ENCODE measurements around the gene ADNP. TPM values are rescaled to one million over a fixed set of nuclear protein-coding genes. Genes with fewer than 3 reads are reported as not detected.
"Not testable (repeated sequence)": the region's sequence is repeated elsewhere in the genome, so short reads cannot be mapped to it uniquely, and the experiment has no call there.

Gene ADNP
- total RNA-seq, 1 donor from 2014 or later: 132 TPM

DNA sequence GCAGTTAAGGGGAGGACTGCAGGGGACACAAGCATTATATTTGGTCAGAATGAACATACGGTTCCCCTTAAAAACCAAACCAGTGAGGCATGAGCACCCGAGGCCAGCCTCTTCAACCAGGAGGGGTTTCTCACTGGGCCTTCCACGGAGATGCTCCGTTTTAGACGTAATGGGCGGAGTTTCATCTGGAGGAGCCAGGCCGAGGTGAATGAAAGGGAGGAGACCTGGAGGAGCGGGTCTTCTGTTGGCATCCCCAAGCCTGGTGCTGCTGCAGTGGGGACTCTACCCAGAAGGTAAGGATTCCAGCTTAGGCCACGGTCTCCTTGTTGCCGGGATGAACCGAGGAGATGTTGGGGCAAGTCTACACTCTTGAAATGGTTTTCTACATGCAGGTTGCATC lies 47.4 kb downstream of the ADNP start:
- peaks cover 2% of the 10 kb centered on the region for H3K27me3 Mint-ChIP-seq (ENCODE audit: low read depth)
- H3K36me3 Mint-ChIP-seq (ENCODE audit: low read depth): peaks cover 15% of the 10 kb centered on the region
- H3K4me1 Mint-ChIP-seq: no peaks in the 10 kb centered on the region
- no peak for DNase-seq (ENCODE audit: low read depth, low spot score)
- no peaks in the 10 kb centered on the region for H3K9me3 Mint-ChIP-seq
- no peak overlapping the region for H3K27ac Mint-ChIP-seq (ENCODE audit: unreplicated experiment)
- no peak overlapping the region for H3K4me3 Mint-ChIP-seq
- TF ChIP-seq, protein P1, sequence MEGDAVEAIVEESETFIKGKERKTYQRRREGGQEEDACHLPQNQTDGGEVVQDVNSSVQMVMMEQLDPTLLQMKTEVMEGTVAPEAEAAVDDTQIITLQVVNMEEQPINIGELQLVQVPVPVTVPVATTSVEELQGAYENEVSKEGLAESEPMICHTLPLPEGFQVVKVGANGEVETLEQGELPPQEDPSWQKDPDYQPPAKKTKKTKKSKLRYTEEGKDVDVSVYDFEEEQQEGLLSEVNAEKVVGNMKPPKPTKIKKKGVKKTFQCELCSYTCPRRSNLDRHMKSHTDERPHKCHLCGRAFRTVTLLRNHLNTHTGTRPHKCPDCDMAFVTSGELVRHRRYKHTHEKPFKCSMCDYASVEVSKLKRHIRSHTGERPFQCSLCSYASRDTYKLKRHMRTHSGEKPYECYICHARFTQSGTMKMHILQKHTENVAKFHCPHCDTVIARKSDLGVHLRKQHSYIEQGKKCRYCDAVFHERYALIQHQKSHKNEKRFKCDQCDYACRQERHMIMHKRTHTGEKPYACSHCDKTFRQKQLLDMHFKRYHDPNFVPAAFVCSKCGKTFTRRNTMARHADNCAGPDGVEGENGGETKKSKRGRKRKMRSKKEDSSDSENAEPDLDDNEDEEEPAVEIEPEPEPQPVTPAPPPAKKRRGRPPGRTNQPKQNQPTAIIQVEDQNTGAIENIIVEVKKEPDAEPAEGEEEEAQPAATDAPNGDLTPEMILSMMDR (conservative IDR thresholded peaks at IDR 0.05): no peak

DNA sequence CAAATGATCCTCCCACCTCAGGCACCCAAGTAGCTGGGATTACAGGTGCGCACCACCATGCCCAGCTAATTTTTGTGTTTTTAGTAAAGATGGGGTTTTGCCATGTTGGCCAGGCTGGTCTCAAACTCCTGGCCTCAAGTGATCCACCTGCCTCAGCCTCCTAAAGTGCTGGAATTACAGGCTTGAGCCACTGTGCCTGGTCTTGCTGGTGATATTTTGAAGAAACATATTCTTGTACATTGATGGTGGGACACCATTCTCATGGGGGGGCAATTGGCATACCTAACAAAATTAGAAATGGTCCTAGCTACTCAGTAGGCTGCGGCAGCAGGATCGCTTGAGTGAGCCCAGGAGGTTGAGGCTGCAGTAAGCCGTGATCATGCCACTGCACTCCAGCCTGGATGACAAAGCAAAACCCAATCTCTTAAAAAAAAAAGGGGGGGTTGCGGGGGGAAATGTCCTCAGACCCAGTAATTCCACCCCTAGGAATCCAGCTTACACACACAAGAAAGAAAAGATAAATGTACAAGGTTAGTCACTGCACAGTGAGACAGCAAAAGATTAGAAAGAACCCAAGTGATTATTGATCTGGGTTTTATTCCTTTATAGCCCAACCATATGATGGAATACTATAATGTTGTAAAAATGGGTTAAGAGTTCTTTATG lies 49.3 kb downstream of the ADNP start:
- not testable (repeated sequence) for H3K4me1 Mint-ChIP-seq; H3K27me3 Mint-ChIP-seq (ENCODE audit: low read depth); H3K27ac Mint-ChIP-seq (ENCODE audit: unreplicated experiment); DNase-seq (ENCODE audit: low read depth, low spot score); H3K9me3 Mint-ChIP-seq
- H3K36me3 Mint-ChIP-seq (ENCODE audit: low read depth): peaks cover 14% of the 10 kb centered on the region
- H3K4me3 Mint-ChIP-seq: peak overlapping the region; percentile 16

- Mint-ChIP-seq H3K9me3 (no peaks in the 10 kb centered on the region), H3K27me3 (ENCODE audit: low read depth) (peaks cover 2% of the 10 kb centered on the region), H3K4me3 (peak overlapping the region; percentile 34), H3K4me1 (no peaks in the 10 kb centered on the region), H3K36me3 (ENCODE audit: low read depth) (peaks cover 11% of the 10 kb centered on the region), H3K27ac (ENCODE audit: unreplicated experiment) (no peak overlapping the region)
- DNase-seq (ENCODE audit: low read depth, low spot score): no peak
- TF ChIP-seq, protein P1 (conservative IDR thresholded peaks at IDR 0.05): no peak
These were observed 51.3 kb downstream of the ADNP start for GRCh38 chr20:50879649-50880550.

DNA sequence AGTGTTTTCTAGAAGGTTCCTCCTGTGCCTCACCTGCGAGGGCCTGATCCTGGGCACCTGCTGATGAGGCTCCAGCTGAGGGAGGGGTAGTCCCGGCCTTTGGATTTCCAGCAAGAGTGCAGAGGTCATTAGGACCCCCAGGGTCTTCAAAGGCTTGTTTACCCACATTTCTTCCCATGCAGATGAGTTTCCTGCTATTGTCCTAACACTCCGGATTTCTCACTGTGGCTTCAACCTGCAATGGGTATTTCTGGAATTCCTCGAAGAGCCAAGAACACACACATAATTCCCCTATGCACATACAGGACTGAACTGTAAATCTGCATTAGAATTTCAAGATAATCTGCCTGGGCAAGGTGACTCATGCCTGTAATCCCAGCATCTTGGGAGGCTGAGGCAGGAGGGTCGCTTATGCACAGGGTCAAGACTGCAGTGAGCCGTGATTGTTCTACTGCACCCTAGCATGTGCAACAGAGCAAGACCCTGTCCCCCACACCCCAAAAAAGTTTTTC lies 53.9 kb downstream of the ADNP start:
- Mint-ChIP-seq H3K27me3 (ENCODE audit: low read depth) (peaks cover 6% of the 10 kb centered on the region), H3K4me3 (no peak overlapping the region), H3K4me1 (peaks cover 20% of the 10 kb centered on the region), H3K36me3 (ENCODE audit: low read depth) (peaks cover 7% of the 10 kb centered on the region), H3K27ac (ENCODE audit: unreplicated experiment) (no peak overlapping the region), H3K9me3 (no peaks in the 10 kb centered on the region)
- no peak for DNase-seq (ENCODE audit: low read depth, low spot score)
- TF ChIP-seq, protein P1 (conservative IDR thresholded peaks at IDR 0.05): no peak

DNA sequence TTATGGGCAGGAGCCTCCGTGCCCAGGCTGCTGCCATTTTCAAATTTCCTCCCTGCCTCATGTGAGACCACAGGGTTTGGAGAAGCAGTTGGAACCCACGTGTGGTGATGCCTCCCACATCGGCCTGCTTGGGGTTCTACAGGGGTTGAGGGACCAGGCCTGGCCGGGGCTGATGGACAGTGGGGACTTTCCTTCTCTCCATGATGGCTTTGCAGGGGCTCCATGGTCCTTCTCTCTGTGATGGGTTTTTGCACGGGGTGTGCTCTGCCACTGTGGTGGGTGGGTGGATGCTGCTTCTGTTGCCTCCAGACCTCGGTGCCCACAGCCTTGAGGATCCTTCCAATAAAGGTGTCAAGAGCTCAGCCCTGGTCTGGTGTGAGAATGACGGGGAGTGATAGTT lies 54.4 kb downstream of the ADNP start:
- DNase-seq (ENCODE audit: low read depth, low spot score): no peak
- Mint-ChIP-seq H3K27ac (ENCODE audit: unreplicated experiment) (no peak overlapping the region), H3K36me3 (ENCODE audit: low read depth) (peaks cover 7% of the 10 kb centered on the region), H3K27me3 (ENCODE audit: low read depth) (peaks cover 6% of the 10 kb centered on the region), H3K9me3 (no peaks in the 10 kb centered on the region), H3K4me3 (no peak overlapping the region), H3K4me1 (peaks cover 21% of the 10 kb centered on the region)
- TF ChIP-seq, protein P1 (conservative IDR thresholded peaks at IDR 0.05): no peak
